ENCODE measurements around the gene MDP1.

Gene MDP1

DNA sequence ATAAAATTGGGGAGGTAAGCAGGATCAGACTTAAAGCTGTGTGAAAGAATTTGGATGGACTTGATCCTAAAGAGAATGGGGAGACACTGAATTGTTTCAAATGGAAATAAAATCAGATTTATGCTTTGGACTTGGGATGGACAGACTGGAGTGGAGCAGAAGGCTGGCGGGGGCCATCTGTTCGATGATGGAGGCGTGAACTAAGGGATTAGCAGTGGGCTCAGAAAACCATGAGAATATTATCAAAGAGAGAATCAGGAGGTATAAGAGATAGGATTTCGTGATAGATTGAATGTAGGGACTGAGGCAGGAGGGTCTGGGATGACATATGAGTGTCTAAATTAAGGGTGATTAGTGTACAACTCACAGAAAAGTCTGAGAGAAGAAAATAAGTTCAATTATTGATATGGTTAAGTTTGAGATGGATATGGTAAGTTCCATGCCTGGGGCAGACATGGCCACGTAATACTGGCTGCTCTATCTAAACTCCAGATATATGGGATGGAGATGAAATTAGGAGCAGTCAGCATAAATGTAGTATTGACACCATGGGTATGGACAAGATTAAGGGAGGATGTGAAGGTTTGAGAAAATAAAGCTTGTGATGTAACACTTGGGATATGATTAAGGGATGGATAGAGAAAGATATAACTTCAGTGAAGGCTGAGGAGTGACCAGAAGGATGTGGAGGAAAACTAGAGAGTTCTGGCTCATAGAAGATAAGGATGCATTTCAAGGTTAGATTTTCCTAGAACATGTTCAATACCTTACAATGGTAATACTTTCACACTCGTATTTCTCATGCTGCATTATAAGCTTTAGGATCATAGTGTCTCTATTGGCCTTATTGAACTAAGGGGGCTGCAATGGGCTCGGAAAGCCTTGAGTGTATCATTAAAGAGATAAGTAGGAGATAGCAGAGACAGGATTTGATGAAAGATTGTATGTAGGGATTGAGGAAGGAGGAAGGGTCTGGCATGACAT, 11.4 kb downstream of the MDP1 start:
- in situ Hi-C loops (cut with HindIII; ENCODE audit: low sequenced_read_pairs): loop anchor here (5.0 to 10.0 kb wide), 2 partner anchors 63 to 90 kb away; partner anchors contain the start of genes DHRS1 and NOP9

- in situ Hi-C loops (cut with HindIII; ENCODE audit: low sequenced_read_pairs): loop anchor here (10.0 kb wide), 1 partner anchor 91 kb away; the partner anchor contains the start of genes DHRS1 and NOP9
Measured at GRCh38 chr14:24203249-24203886, 12.5 kb downstream of the MDP1 start.

DNA sequence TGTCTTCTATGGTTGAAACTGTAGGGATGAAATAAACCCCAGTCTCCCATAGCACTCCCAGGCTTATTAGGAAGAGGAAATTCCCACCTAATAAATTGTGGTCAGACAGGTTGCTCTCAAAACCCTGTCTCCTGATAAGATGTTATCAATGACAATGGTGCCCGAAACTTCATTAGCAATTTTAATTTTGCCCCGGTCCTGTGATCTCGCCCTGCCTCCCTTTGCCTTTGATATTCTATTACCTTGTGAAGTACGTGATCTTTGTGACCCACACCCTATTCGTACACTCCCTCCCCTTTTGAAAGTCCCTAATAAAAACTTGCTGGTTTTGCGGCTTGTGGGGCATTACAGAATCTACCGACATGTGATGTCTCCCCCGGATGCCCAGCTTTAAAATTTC, 13.3 kb downstream of the MDP1 start:
- in situ Hi-C loops (cut with HindIII; ENCODE audit: low sequenced_read_pairs): loop anchor here (10.0 kb wide), 1 partner anchor 92 kb away; the partner anchor contains the start of genes DHRS1 and NOP9

DNA sequence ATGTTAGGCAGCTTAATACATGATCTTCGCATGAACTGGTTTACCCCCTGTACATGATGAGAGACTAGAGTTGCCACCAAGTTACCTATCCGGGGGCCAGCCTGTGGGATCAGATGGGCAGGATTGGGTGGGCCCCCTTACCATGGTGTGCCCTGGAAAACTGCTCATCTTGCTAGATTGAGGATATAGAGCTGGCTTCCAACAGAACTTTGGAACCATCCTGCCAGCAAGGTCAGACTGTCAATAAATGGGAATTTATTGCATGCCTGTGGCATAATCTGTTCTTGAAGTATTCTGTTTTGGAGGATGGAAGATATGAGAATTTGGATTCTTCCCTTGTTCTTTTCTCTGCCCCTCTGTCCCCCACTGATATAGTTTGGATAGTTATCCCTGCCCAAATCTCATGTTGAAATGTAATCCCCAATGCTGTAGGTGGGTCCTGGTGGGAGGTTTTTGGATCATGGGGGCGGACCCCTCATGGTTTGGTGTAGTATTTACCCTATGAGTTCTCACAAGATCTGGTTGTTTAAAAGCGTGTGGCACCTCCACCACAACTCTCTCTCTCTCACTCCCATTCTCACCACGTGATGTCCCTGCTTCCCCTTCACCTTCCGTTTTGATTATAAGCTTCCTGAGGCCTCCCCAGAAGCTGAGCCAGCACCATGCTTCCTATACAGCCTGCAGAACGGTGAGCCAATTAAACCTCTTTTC, 16.9 kb downstream of the MDP1 start:
- in situ Hi-C loops (cut with HindIII; ENCODE audit: low sequenced_read_pairs): no loop called here

DNA sequence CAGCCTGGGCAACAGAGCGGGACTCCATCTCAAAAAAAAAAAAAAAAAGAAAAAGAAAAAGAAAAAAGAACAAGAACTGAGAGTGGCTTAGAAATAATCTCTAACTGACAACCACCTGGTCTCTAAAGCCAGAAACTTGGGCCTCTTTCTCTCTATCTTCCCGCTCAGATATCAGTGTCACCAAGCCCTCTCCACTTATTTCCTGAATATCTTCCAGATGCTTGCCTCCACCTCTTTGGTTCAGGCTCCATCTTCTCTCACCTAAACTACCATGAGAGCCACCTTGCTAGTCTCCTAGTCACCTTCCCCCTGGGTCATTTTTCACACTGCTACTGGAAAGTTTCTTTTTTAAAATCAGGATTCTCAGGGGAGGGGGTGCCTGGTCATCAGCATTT, 18.8 kb downstream of the MDP1 start:
- in situ Hi-C loops (cut with HindIII; ENCODE audit: low sequenced_read_pairs): no loop called here

- in situ Hi-C loops (cut with HindIII; ENCODE audit: low sequenced_read_pairs): no loop called here
Measured at GRCh38 chr14:24196071-24197055, 19.5 kb downstream of the MDP1 start.

DNA sequence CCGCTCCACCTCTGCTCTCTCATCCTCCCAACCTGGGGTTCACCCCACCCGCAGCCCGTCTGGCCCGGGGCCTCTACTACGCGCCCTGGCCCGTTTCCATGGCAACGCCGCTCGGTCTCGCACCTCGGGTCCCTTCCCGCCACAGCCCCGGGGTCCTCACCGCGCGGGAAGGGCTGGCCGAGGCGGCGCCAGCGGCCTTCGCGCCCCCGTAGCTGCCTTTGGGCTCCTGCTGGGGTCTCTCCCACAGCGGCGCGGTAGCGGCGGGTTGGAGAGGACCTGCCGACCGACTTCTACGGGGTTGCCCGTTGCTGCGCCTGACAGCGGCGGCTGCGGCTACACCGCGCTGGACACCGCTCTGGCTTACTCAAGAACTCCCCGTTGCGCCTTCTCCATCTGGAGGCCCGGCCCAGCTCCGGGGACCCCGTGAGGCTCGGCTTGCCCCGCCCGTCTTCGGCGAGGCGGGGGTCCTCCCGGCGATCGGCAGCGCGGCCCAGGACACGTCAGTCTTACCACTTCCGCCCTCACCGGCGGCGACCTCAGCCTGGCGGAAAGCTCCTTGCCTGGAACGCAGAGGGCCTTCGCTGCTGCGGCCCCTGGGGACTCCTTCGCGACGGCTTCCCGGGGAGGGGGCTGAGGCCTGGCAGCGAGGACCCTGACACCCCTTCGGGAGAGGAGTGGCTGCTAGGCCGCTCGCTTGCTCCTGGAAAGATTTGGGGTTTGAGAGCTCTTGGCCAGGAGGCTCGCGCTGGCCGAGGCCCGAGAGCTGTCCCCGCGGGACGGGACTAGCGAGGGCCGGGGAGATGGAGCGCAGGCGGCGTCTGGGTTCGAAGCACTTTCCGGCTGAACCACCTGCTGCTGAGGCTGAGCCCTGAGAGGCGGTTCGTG, 20.4 kb downstream of the MDP1 start, which contains the start of gene TM9SF1:
Gene TM9SF1 (minus strand): TSS at position 256 of the 885 bp plus-strand sequence. CDS start 422 bp downstream, outside the sequence.
- in situ Hi-C loops (cut with HindIII; ENCODE audit: low sequenced_read_pairs): no loop called here

- in situ Hi-C loops (cut with HindIII; ENCODE audit: low sequenced_read_pairs): no loop called here
Measured at GRCh38 chr14:24194873-24195185, 21.0 kb downstream of the MDP1 start.

GRCh38 chr14:24194186-24194872, 21.5 kb downstream of the MDP1 start:
- in situ Hi-C loops (cut with HindIII; ENCODE audit: low sequenced_read_pairs): no loop called here

- in situ Hi-C loops (cut with HindIII; ENCODE audit: low sequenced_read_pairs): no loop called here
Measured at GRCh38 chr14:24192933-24193332, 22.9 kb downstream of the MDP1 start.

- in situ Hi-C loops (cut with HindIII; ENCODE audit: low sequenced_read_pairs): no loop called here
Measured at GRCh38 chr14:24190416-24190815, 25.4 kb downstream of the MDP1 start.

- in situ Hi-C loops (cut with HindIII; ENCODE audit: low sequenced_read_pairs): no loop called here
Measured at GRCh38 chr14:24189460-24189859, 26.4 kb downstream of the MDP1 start.

DNA sequence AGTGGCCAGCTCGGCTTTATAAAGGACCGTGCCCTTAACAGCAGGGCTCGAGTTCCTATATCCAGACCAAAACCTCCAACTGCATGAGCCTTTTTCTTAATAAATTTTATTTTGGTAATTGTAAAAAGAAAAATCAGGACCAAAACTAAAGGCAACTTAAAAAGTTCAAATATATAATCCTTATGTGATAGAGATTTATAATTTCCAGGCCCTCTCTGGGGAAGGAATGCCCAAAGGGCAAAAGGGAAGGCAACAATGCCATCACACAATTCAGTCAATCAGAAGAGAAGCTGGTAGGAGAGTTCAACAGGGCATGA, 26.8 kb downstream of the MDP1 start:
- in situ Hi-C loops (cut with HindIII; ENCODE audit: low sequenced_read_pairs): no loop called here

DNA sequence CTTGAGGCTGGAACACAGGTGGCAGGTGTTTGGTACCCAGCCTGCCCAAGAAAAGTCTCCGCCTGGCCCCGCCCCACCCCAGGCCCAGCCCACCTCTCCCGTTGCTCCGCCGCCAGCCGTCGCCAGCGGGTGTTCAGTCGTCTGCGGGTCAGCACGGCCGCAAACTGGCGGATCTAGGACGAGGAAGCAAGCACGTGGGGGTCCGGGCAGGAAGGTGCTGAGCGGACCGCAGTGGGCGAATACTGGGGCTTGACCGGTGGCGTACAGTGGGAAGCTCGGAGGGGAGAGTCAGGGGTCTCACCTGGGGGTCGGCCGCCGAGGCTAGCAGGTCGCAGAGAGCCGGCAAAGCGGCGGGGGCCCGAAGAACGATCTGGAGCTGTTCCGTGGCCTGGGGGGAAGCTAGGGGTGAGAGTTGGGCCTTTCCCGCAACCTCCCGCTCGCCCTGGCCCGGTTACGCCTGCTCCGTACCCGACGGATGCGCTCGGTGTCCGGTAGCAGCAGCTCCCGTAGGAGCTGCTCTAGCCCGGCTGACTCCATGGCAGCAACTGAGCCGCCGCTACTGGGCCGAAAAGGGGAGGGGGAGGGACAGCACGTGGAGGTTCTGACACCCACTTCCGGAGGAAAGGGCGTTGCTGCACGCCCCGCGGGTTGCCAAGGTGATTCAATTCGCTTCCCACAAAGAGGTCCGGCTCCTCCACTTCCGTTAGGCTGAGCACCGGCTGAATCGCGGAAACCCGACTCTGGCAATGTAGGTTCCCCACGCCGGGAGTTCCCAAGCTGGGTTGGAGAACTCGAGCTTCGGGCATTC, 27.4 kb downstream of the MDP1 start, which contains the start of gene IPO4:
Gene IPO4 (minus strand): TSS at position 566 of the 808 bp plus-strand sequence. CDS start 29 bp downstream, at position 537.
- in situ Hi-C loops (cut with HindIII; ENCODE audit: low sequenced_read_pairs): no loop called here

GRCh38 chr14:24187539-24187915, 28.3 kb downstream of the MDP1 start:
- in situ Hi-C loops (cut with HindIII; ENCODE audit: low sequenced_read_pairs): no loop called here

GRCh38 chr14:24186831-24187538, 28.9 kb downstream of the MDP1 start:
- in situ Hi-C loops (cut with HindIII; ENCODE audit: low sequenced_read_pairs): no loop called here

GRCh38 chr14:24185741-24186140, 30.1 kb downstream of the MDP1 start:
- in situ Hi-C loops (cut with HindIII; ENCODE audit: low sequenced_read_pairs): no loop called here
